ENCODE data around the gene UGT1A9.

- no peak for TF ChIP-seq FOXA1 (IDR thresholded peaks at IDR 0.05)
- no peak for TF ChIP-seq NFRKB (IDR thresholded peaks at IDR 0.05)
- no peak for TF ChIP-seq FOXK2 (IDR thresholded peaks at IDR 0.05)
- TF ChIP-seq TARDBP (IDR thresholded peaks at IDR 0.05) = no peak
- no peak for TF ChIP-seq PKNOX1 (IDR thresholded peaks at IDR 0.05)
- no peak for TF ChIP-seq SP1 (IDR thresholded peaks at IDR 0.05)
- TF ChIP-seq SUZ12 (IDR thresholded peaks at IDR 0.05) = no peak
- no peak for TF ChIP-seq LEF1 (IDR thresholded peaks at IDR 0.05; ENCODE audit: borderline replicate concordance)
Measured at GRCh38 chr2:233816334-233816733, 144.6 kb downstream of the UGT1A9 start.

Data from HEK293T (cell line).